Large intestine (tissue), 3 donors: ENCODE data around the gene ENPP7. TPM values are rescaled to one million over a fixed set of nuclear protein-coding genes. Genes with fewer than 3 reads are reported as not detected.
"Not testable (repeated sequence)": the region's sequence is repeated elsewhere in the genome, so short reads cannot be mapped to it uniquely, and the experiment has no call there.

ENCODE experiments used
- DNase-seq, 2 donors: peaks; one replicate each; pipeline versions ENCODE4 v3.0.0 to v3.0.0-alpha.2; 2013
- H3K27ac ChIP-seq: one replicate; pipeline ENCODE4 v1.5.1; 2013; ENCODE audit warnings: low read length
- H3K27me3 ChIP-seq: 2 replicates; pipeline ENCODE4 v1.6.1; 2013; ENCODE audit warnings: low read length; ENCODE audit not compliant: control insufficient read depth, insufficient read depth
- H3K36me3 ChIP-seq: 2 replicates; pipeline ENCODE4 v1.6.1; 2013; ENCODE audit warnings: low read length; ENCODE audit not compliant: control insufficient read depth, insufficient read depth
- H3K4me1 ChIP-seq: one replicate; pipeline ENCODE4 v1.6.1; 2013; ENCODE audit warnings: low read length; ENCODE audit not compliant: control insufficient read depth, insufficient read depth
- H3K4me3 ChIP-seq: one replicate; pipeline ENCODE4 v1.5.1; 2013; ENCODE audit warnings: low read length
- H3K9me3 ChIP-seq: one replicate; pipeline ENCODE4 v1.6.1; 2013; ENCODE audit warnings: mild to moderate bottlenecking, low read depth, low read length, moderate library complexity; ENCODE audit not compliant: control insufficient read depth
- WGBS: methylation state at CpG from one replicate; pipeline ENCODE4 v1.1.5; 2013; ENCODE audit warnings: low lambda C conversion rate; ENCODE audit not compliant: insufficient coverage; 5-methylcytosine and 5-hydroxymethylcytosine counted together
- polyA plus RNA-seq: library from polyadenylated mRNA; unstranded; fragments of 120-200 nt; gene quantifications from one replicate; pipeline ENCODE4 v1.2.1, GENCODE V29; 2013

Gene ENPP7
- polyA plus RNA-seq, 1 donor, result 136 TPM

DNA sequence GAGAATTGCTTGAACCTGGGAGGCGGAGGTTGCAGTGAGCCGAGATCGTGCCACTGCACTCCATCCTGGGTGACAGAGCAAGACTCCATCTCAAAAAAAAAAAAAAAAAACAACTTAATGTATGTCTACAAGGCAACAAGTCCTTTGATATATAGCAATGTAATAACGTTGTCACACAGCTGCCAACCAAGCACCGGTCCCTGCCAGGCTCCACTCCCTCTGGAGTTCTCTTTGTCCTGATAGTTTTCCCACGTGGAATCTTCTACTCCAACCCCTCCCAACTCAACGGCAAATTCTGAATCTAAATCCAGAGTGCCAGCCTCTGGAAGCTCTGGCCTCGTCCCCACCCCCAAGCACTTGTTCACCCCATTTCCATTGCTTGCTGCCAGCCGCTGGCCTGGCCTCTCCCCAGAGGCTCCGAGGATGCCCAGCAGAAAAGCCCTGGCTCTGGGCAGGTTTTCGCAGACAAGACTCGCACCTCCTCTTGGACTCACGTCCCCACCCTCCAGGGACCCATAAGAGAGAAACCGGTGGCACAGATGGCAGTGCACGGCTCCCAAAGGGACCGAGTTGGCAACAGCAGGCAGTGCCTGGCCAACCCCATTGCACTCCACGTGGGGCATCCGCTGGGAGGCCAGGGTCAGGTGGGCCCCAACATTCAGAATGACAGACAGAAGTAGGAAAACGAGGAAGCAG lies 31.3 kb downstream of the ENPP7 start:
- no peak for DNase-seq
- H3K36me3 ChIP-seq, result no peaks in the 10 kb centered on the region
- no peaks in the 10 kb centered on the region for H3K9me3 ChIP-seq
- no peak overlapping the region for H3K27ac ChIP-seq
- H3K4me1 ChIP-seq, result no peaks in the 10 kb centered on the region
- H3K27me3 ChIP-seq, result no peaks in the 10 kb centered on the region
- WGBS, result no CpG with 5 or more reads among the region's 19 CpGs
- no peak overlapping the region for H3K4me3 ChIP-seq

- Histone ChIP-seq H3K4me1 (no peaks in the 10 kb centered on the region), H3K9me3 (no peaks in the 10 kb centered on the region), H3K27me3 (no peaks in the 10 kb centered on the region), H3K27ac (no peak overlapping the region), H3K4me3 (no peak overlapping the region), H3K36me3 (no peaks in the 10 kb centered on the region)
- DNase-seq, result no peak
- 88% methylated on average over 1 of the region's 3 CpGs for WGBS
Measured at GRCh38 chr17:79765708-79766107, 35.0 kb downstream of the ENPP7 start.

- Histone ChIP-seq H3K27me3 (no peaks in the 10 kb centered on the region), H3K36me3 (no peaks in the 10 kb centered on the region), H3K4me3 (no peak overlapping the region), H3K9me3 (no peaks in the 10 kb centered on the region), H3K4me1 (no peaks in the 10 kb centered on the region), H3K27ac (no peak overlapping the region)
- DNase-seq, result no peak
- 80% methylated on average over 1 of the region's 28 CpGs for WGBS
Measured at GRCh38 chr17:79769570-79770506, 39.1 kb downstream of the ENPP7 start.

GRCh38 chr17:79771276-79771675 lies 40.5 kb downstream of the ENPP7 start:
- no peak overlapping the region for H3K27ac ChIP-seq
- H3K27me3 ChIP-seq, result no peaks in the 10 kb centered on the region
- H3K4me3 ChIP-seq, result no peak overlapping the region
- WGBS, result no CpG with 5 or more reads among the region's 6 CpGs
- H3K9me3 ChIP-seq, result no peaks in the 10 kb centered on the region
- no peaks in the 10 kb centered on the region for H3K36me3 ChIP-seq
- peaks cover under 1% of the 10 kb centered on the region for H3K4me1 ChIP-seq
- no peak for DNase-seq

GRCh38 chr17:79772726-79773125 lies 42.0 kb downstream of the ENPP7 start:
- peaks cover 13% of the 10 kb centered on the region for H3K4me1 ChIP-seq
- DNase-seq, H3K4me3 ChIP-seq, H3K27me3 ChIP-seq, H3K27ac ChIP-seq, H3K9me3 ChIP-seq, H3K36me3 ChIP-seq: not testable (repeated sequence)
- no CpG with 5 or more reads among the region's 9 CpGs for WGBS

DNA sequence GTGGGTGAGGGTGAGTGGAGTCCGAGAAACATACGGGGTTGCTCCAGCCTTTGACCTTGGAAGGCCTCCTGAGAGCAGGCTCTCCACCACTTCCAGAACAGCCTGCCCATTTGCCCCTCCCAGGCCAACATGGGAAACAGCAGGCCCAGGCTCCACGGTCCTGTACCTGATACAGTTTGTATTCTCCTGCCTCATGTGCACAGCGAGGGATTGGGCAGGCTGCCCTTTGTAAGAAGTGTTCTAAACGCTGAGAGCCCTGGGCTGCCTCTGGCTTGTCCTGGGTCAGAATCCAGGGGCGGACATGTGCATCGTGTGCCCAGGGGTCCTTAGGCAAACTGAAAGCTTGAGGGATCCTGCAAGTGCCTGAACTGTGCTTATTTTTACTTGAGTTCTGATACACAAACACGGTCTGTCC lies 43.8 kb downstream of the ENPP7 start:
- H3K36me3 ChIP-seq, result no peaks in the 10 kb centered on the region
- H3K27me3 ChIP-seq, result no peaks in the 10 kb centered on the region
- peaks cover 17% of the 10 kb centered on the region for H3K4me1 ChIP-seq
- no peak overlapping the region for H3K27ac ChIP-seq
- no CpG with 5 or more reads among the region's 8 CpGs for WGBS
- H3K9me3 ChIP-seq, result no peaks in the 10 kb centered on the region
- DNase-seq, result no peak
- no peak overlapping the region for H3K4me3 ChIP-seq

GRCh38 chr17:79775632-79776031 lies 44.9 kb downstream of the ENPP7 start:
- 92% methylated on average over 2 of the region's 6 CpGs for WGBS
- Histone ChIP-seq H3K27me3 (no peaks in the 10 kb centered on the region), H3K9me3 (no peaks in the 10 kb centered on the region), H3K4me1 (peaks cover 27% of the 10 kb centered on the region), H3K36me3 (no peaks in the 10 kb centered on the region), H3K27ac (no peak overlapping the region), H3K4me3 (no peak overlapping the region)
- DNase-seq, result no peak

GRCh38 chr17:79776376-79777119 lies 45.8 kb downstream of the ENPP7 start:
- Histone ChIP-seq H3K36me3 (no peaks in the 10 kb centered on the region), H3K4me1 (peaks cover 34% of the 10 kb centered on the region), H3K27ac (peak overlapping the region; percentile 44), H3K9me3 (no peaks in the 10 kb centered on the region), H3K4me3 (peak overlapping the region; percentile 39), H3K27me3 (no peaks in the 10 kb centered on the region)
- DNase-seq, result peak; percentile 46 to 79
- WGBS, result 29% methylated on average over 1 of the region's 11 CpGs

GRCh38 chr17:79777120-79777893 lies 46.6 kb downstream of the ENPP7 start:
- Histone ChIP-seq H3K4me3 (peak overlapping the region; percentile 39), H3K4me1 (peaks cover 34% of the 10 kb centered on the region), H3K36me3 (peaks cover 2% of the 10 kb centered on the region), H3K9me3 (no peaks in the 10 kb centered on the region), H3K27me3 (no peaks in the 10 kb centered on the region), H3K27ac (peak overlapping the region; percentile 44)
- DNase-seq, result peak; percentile 56 to 67
- no CpG with 5 or more reads among the region's 51 CpGs for WGBS
